ENCODE measurements around the gene CAB39L.

GRCh38 chr13:49395451-49395865, 48.4 kb downstream of the CAB39L start:
- TF ChIP-seq IRF3 (IDR thresholded peaks at IDR 0.05; ENCODE audit: low read depth, low read length) (no peak), TAF1 (IDR thresholded peaks at IDR 0.05; ENCODE audit: borderline replicate concordance, low read depth, low read length) (no peak), YY1 (IDR thresholded peaks at IDR 0.05; ENCODE audit: low read depth) (no peak)
